Fibroblast of lung (primary cell): ENCODE data around the gene BBC3. TPM values are rescaled to one million over a fixed set of nuclear protein-coding genes. Genes with fewer than 3 reads are reported as not detected.

ENCODE experiments used
- DNase-seq, 2 donors: peaks; one replicate each; pipeline versions ENCODE4 v3.0.0 to v3.0.0-alpha.2; 2010; ENCODE audit warnings: low read depth in 2 of 2
- H2AFZ ChIP-seq: 2 replicates; pipeline ENCODE4 v1.5.1; 2012; ENCODE audit warnings: low read length, control low read depth, inconsistent platforms
- H3K27ac ChIP-seq: 2 replicates; pipeline ENCODE4 v1.5.1; 2011; ENCODE audit warnings: low read length, control low read depth; ENCODE audit not compliant: insufficient read depth
- H3K27me3 ChIP-seq: 2 replicates; pipeline ENCODE4 v1.5.1; 2011; ENCODE audit warnings: mild to moderate bottlenecking, low read length; ENCODE audit not compliant: control insufficient read depth, insufficient read depth
- H3K36me3 ChIP-seq: 2 replicates; pipeline ENCODE4 v1.5.1; 2011; ENCODE audit warnings: low read length; ENCODE audit not compliant: control insufficient read depth, insufficient read depth
- H3K4me1 ChIP-seq: 2 replicates; pipeline ENCODE4 v1.5.1; 2011; ENCODE audit warnings: low read length; ENCODE audit not compliant: control insufficient read depth, insufficient read depth; ENCODE audit errors: extremely low read depth
- H3K4me2 ChIP-seq: 2 replicates; pipeline ENCODE4 v1.5.1; 2011; ENCODE audit warnings: low read length, control low read depth; ENCODE audit not compliant: insufficient read depth; ENCODE audit errors: extremely low read depth
- H3K4me3 ChIP-seq, 4 experiments: fragments of 200-600 bp in 1 of 4; sonication (generic) in 1 of 4; replicated peaks in 1 of 4; 2 replicates each; pipeline ENCODE4 v1.5.1; 2011 to 2016; ENCODE audit warnings: low read length in 4 of 4, low read depth in 3 of 4, mild to moderate bottlenecking in 3 of 4, control low read depth in 2 of 4, inconsistent platforms in 1 of 4, mixed read lengths in 1 of 4; ENCODE audit not compliant: insufficient read depth in 1 of 4; ENCODE audit errors: control extremely low read depth in 1 of 4
- H3K79me2 ChIP-seq: 2 replicates; pipeline ENCODE4 v1.5.1; 2012; ENCODE audit warnings: mild to moderate bottlenecking, low read length, inconsistent platforms; ENCODE audit not compliant: control insufficient read depth, insufficient read depth
- H3K9ac ChIP-seq: 2 replicates; pipeline ENCODE4 v1.5.1; 2011; ENCODE audit warnings: mild to moderate bottlenecking, low read length, control low read depth; ENCODE audit not compliant: insufficient read depth
- H3K9me3 ChIP-seq: 2 replicates; pipeline ENCODE4 v1.5.1; 2012; ENCODE audit warnings: low read depth, low read length; ENCODE audit not compliant: control insufficient read depth, insufficient read depth
- H4K20me1 ChIP-seq: 2 replicates; pipeline ENCODE4 v1.5.1; 2011; ENCODE audit warnings: low read length; ENCODE audit not compliant: control insufficient read depth, insufficient read depth; ENCODE audit errors: extremely low read depth
- CTCF ChIP-seq, 2 donors: IDR thresholded peaks in 1 of 2; conservative IDR thresholded peaks in 1 of 2; 1 replicate in 1 of 2; 2 replicates in 1 of 2; pipeline ENCODE4 v1.5.1; 2011 to 2012; ENCODE audit warnings: low read length in 2 of 2, control low read depth in 1 of 2, inconsistent platforms in 1 of 2, low read depth in 1 of 2, mild to moderate bottlenecking in 1 of 2
- EZH2 ChIP-seq: IDR thresholded peaks from 2 replicates; pipeline ENCODE4 v1.5.1; 2012; ENCODE audit warnings: low read length, control low read depth, mild to moderate bottlenecking; ENCODE audit errors: missing control alignments
- polyA plus RNA-seq, 2 donors: library from polyadenylated mRNA; depleted of rRNA in 1 of 2; stranded (reverse) in 1 of 2; unstranded in 1 of 2; fragments of >200 nt; gene quantifications; 2 replicates each; pipeline ENCODE4 v1.2.1, GENCODE V29; 2011 to 2012; ENCODE audit warnings: missing spikeins in 1 of 2
- total RNA-seq: library from RNA; depleted of rRNA; stranded (reverse); fragments of >200 nt; gene quantifications from 2 replicates; pipeline ENCODE4 v1.2.1, GENCODE V29; 2014

Gene BBC3
- total and polyA plus RNA-seq, 2 donors (not counting 1 experiment from before 2014, with no cell fraction given): 2.4 to 37.7 TPM

DNA sequence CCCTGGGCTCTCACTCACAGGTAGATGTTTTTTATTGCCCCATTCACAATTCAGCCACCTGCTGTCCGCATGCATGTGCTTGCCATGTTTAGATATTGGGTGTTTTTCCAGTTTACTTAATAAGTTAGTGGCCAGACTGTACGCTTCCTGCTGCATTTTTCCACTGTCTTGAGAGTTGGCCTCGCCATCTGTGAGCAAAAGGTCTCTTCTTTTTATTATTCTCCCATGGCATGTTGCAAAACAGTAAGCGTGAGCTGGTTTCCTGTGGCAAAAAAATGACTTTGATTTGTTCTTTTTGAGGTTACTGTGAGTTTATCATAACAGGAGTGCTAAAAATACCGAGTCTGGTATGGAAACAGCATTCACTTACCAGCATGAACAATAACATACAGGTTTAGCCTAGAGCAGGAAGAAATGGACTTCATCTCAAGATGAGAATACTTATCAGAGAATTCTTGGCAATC is 54.3 kb downstream of the BBC3 start:
- H4K20me1 ChIP-seq: no peaks in the 10 kb centered on the region
- no peaks in the 10 kb centered on the region for H3K9me3 ChIP-seq
- H3K79me2 ChIP-seq: peaks cover 9% of the 10 kb centered on the region
- H3K4me2 ChIP-seq: no peak overlapping the region
- H3K9ac ChIP-seq: no peak overlapping the region
- peak; percentile 83 to 96 for DNase-seq
- no peaks in the 10 kb centered on the region for H3K27me3 ChIP-seq
- H2AFZ ChIP-seq: no peak overlapping the region
- H3K27ac ChIP-seq: no peak overlapping the region
- no peak for TF ChIP-seq EZH2
- no peak for TF ChIP-seq CTCF (conservative IDR thresholded peaks at IDR 0.05 in 1 of 2, IDR thresholded peaks at IDR 0.05 in 1 of 2; ENCODE audit: low read depth in 1 of 2, low read length in 2 of 2)
- peaks cover 4% of the 10 kb centered on the region for H3K4me1 ChIP-seq
- H3K4me3 ChIP-seq: no peak overlapping the region
- peaks cover 4% of the 10 kb centered on the region for H3K36me3 ChIP-seq

DNA sequence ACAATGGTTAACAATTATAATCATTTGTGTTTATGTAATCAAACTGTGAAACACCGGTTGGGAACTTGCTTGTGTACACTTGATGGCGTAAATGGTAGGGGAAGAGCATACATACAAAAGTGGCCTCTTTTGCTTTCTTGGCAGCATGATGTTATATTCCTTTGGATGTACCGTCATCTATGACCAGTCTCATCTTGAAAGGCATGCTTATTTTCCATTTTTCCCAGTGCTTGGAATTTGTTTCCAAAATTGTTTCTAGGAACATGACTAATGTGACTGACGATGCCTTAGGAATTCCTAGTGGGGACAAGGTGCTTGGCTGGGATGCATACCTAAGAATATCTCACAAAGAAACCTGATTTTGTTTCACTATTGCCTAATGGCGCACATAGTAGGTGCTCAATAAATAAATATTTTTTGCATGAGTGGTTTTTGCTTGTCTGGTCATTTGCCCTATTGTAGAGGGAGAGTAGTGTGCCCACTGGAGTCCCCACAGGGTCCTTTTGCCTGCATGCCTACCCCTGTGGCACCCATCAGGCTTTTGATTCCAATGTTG is 54.9 kb downstream of the BBC3 start:
- Histone ChIP-seq H3K9ac (no peak overlapping the region), H3K4me2 (no peak overlapping the region), H2AFZ (no peak overlapping the region), H3K27me3 (no peaks in the 10 kb centered on the region), H3K4me1 (peaks cover 4% of the 10 kb centered on the region), H3K27ac (peak overlapping the region; percentile 13), H4K20me1 (no peaks in the 10 kb centered on the region), H3K9me3 (no peaks in the 10 kb centered on the region), H3K79me2 (peaks cover 9% of the 10 kb centered on the region), H3K4me3 (no peak overlapping the region), H3K36me3 (peaks cover 4% of the 10 kb centered on the region)
- DNase-seq: peak; percentile 78 to 88
- TF ChIP-seq EZH2 (no peak), CTCF (conservative IDR thresholded peaks at IDR 0.05 in 1 of 2, IDR thresholded peaks at IDR 0.05 in 1 of 2; ENCODE audit: low read depth in 1 of 2, low read length in 2 of 2) (no peak)

GRCh38 chr19:47172666-47173455 is 58.1 kb downstream of the BBC3 start:
- Histone ChIP-seq H3K4me1 (peaks cover 4% of the 10 kb centered on the region), H3K27me3 (no peaks in the 10 kb centered on the region), H2AFZ (no peak overlapping the region), H4K20me1 (no peaks in the 10 kb centered on the region), H3K4me2 (no peak overlapping the region), H3K4me3 (no peak overlapping the region), H3K79me2 (peaks cover 4% of the 10 kb centered on the region), H3K36me3 (peaks cover 7% of the 10 kb centered on the region), H3K9me3 (no peaks in the 10 kb centered on the region), H3K9ac (no peak overlapping the region), H3K27ac (no peak overlapping the region)
- no peak for DNase-seq
- TF ChIP-seq EZH2 (no peak), CTCF (conservative IDR thresholded peaks at IDR 0.05 in 1 of 2, IDR thresholded peaks at IDR 0.05 in 1 of 2; ENCODE audit: low read depth in 1 of 2, low read length in 2 of 2) (no peak)

Other genes starting within 250 kb of the BBC3 start
- gene NPAS1, start 211.4 kb downstream of the BBC3 start, total RNA-seq: 0.26 and 0.33 TPM in 2 replicates
- 0.22 and 0.34 TPM in 2 replicates for gene NPAS1, start 211.4 kb downstream of the BBC3 start, polyA plus RNA-seq
- gene TMEM160, start 182.6 kb downstream of the BBC3 start, total RNA-seq: 7.7 and 27.1 TPM in 2 replicates
- 4.1 and 6.9 TPM in 2 replicates for gene TMEM160, start 182.6 kb downstream of the BBC3 start, polyA plus RNA-seq
- gene ZC3H4, start 117.4 kb downstream of the BBC3 start, total RNA-seq: 9.0 and 13.5 TPM in 2 replicates
- gene ZC3H4, start 117.4 kb downstream of the BBC3 start, polyA plus RNA-seq: 8.4 and 13.1 TPM in 2 replicates
- 80.9 and 97.9 TPM in 2 replicates for gene SAE1, start 100.4 kb downstream of the BBC3 start, total RNA-seq
- 152 and 218 TPM in 2 replicates for gene SAE1, start 100.4 kb downstream of the BBC3 start, polyA plus RNA-seq
- gene CCDC9, start 25.3 kb upstream of the BBC3 start, total RNA-seq: 8.0 and 8.1 TPM in 2 replicates
- gene CCDC9, start 25.3 kb upstream of the BBC3 start, polyA plus RNA-seq: 5.4 and 7.2 TPM in 2 replicates
- gene INAFM1, start 43.7 kb upstream of the BBC3 start, total RNA-seq: 1.8 and 3.6 TPM in 2 replicates
- 1.9 and 2.0 TPM in 2 replicates for gene INAFM1, start 43.7 kb upstream of the BBC3 start, polyA plus RNA-seq
- under 0.01 and 0.33 TPM in 2 replicates for gene C5AR1, start 78.7 kb upstream of the BBC3 start, total RNA-seq
- gene C5AR1, start 78.7 kb upstream of the BBC3 start, polyA plus RNA-seq: 0.73 and 0.81 TPM in 2 replicates
- gene C5AR2, start 101.0 kb upstream of the BBC3 start, total RNA-seq: under 0.01 TPM in 1 of 2 replicates, not detected in the other
- gene C5AR2, start 101.0 kb upstream of the BBC3 start, polyA plus RNA-seq: 0.02 and 0.08 TPM in 2 replicates
- gene DHX34, start 118.1 kb upstream of the BBC3 start, total RNA-seq: 7.2 and 8.3 TPM in 2 replicates
- 2.6 and 5.6 TPM in 2 replicates for gene DHX34, start 118.1 kb upstream of the BBC3 start, polyA plus RNA-seq
- 40.3 and 57.8 TPM in 2 replicates for gene MEIS3, start 188.3 kb upstream of the BBC3 start, total RNA-seq
- 18.5 and 30.5 TPM in 2 replicates for gene MEIS3, start 188.3 kb upstream of the BBC3 start, polyA plus RNA-seq
- under 0.01 TPM in 1 of 2 replicates, not detected in the other for gene SLC8A2, start 240.7 kb upstream of the BBC3 start, total RNA-seq
- gene SLC8A2, start 240.7 kb upstream of the BBC3 start, polyA plus RNA-seq: not detected in 2 replicates